IMR-90 (cell line): ENCODE measurements around the gene SHROOM4. TPM values are rescaled to one million over a fixed set of nuclear protein-coding genes. Genes with fewer than 3 reads are reported as not detected.

Experiments used
- ATAC-seq: fragments of 200-7000 bp; cut with Tn5 transposase; 2 replicates; pipeline ENCODE4 v1.9.1; 2020; ENCODE audit warnings: low read depth, mild to moderate bottlenecking, moderate library complexity
- BruUV-seq: library from RNA; stranded (reverse); fragments of 400-500 nt; replicated peaks from 2 replicates; lab custom pipeline; 2021; lab: Mats Ljungman, UMichigan
- CTCF ChIA-PET: fragments of 300-600 bp; formaldehyde crosslinking; extraction: SDS; loops from one replicate; lab custom pipeline; 2021; ENCODE audit warnings: antibody characterized with exemption; lab: Yijun Ruan, JAX
- POLR2A ChIA-PET: fragments of 300-600 bp; sonication (Branson Sonifier 250); formaldehyde crosslinking; loops from one replicate; lab custom pipeline; 2022; ENCODE audit warnings: antibody characterized with exemption; ENCODE audit not compliant: unreplicated experiment; lab: Charles Lee
- DNase-seq: peaks from one replicate; pipeline ENCODE4 v3.0.0; 2013
- H2AFZ ChIP-seq: replicated peaks from 2 replicates; pipeline ENCODE3; 2013; ENCODE audit warnings: low read length, mild to moderate bottlenecking; ENCODE audit not compliant: poor library complexity
- H2AK5ac ChIP-seq: 2 replicates; pipeline ENCODE4 v1.6.1; 2013; ENCODE audit warnings: low read depth, low read length, inconsistent platforms
- H2AK9ac ChIP-seq: replicated peaks from 2 replicates; pipeline ENCODE3; 2013; ENCODE audit warnings: mild to moderate bottlenecking, low read depth, low read length, moderate library complexity; ENCODE audit not compliant: poor library complexity
- H2BK120ac ChIP-seq: 2 replicates; pipeline ENCODE4 v1.6.1; 2013; ENCODE audit warnings: low read depth, low read length, inconsistent platforms
- H2BK15ac ChIP-seq: 3 replicates; pipeline ENCODE4 v1.6.1; 2013; ENCODE audit warnings: low read depth, low read length, inconsistent platforms
- H2BK20ac ChIP-seq: 2 replicates; pipeline ENCODE4 v1.6.1; 2013; ENCODE audit warnings: low read depth, mild to moderate bottlenecking, inconsistent platforms, low read length, moderate library complexity
- H2BK5ac ChIP-seq: 2 replicates; pipeline ENCODE4 v1.6.1; 2013; ENCODE audit warnings: mild to moderate bottlenecking, low read depth, low read length, inconsistent platforms; ENCODE audit not compliant: poor library complexity, severe bottlenecking
- H3K14ac ChIP-seq: replicated peaks from 2 replicates; pipeline ENCODE4 v1.6.1; 2013; ENCODE audit warnings: low read depth, low read length, inconsistent platforms
- H3K18ac ChIP-seq: 2 replicates; pipeline ENCODE4 v1.6.1; 2013; ENCODE audit warnings: low read depth, low read length, control low read depth
- H3K23ac ChIP-seq: 2 replicates; pipeline ENCODE4 v1.6.1; 2013; ENCODE audit warnings: low read depth, low read length, inconsistent platforms
- H3K27ac ChIP-seq: 2 replicates; pipeline ENCODE4 v1.5.1; 2013; ENCODE audit warnings: mild to moderate bottlenecking, control low read depth, low read length; ENCODE audit not compliant: insufficient read depth
- H3K27me3 ChIP-seq: 2 replicates; pipeline ENCODE4 v1.6.1; 2013; ENCODE audit warnings: low read length; ENCODE audit not compliant: control insufficient read depth, insufficient read depth
- H3K36me3 ChIP-seq: 2 replicates; pipeline ENCODE4 v1.6.1; 2013; ENCODE audit warnings: low read length, mixed read lengths; ENCODE audit not compliant: control insufficient read depth, insufficient read depth
- H3K4ac ChIP-seq: 2 replicates; pipeline ENCODE4 v1.6.1; 2013; ENCODE audit warnings: low read depth, low read length, inconsistent platforms
- H3K4me1 ChIP-seq: 2 replicates; pipeline ENCODE4 v1.6.1; 2013; ENCODE audit warnings: low read length, mixed read lengths; ENCODE audit not compliant: control insufficient read depth, insufficient read depth
- H3K4me2 ChIP-seq: 2 replicates; pipeline ENCODE4 v1.6.1; 2013; ENCODE audit warnings: low read depth, mild to moderate bottlenecking, control low read depth, low read length, moderate library complexity
- H3K4me3 ChIP-seq: 2 replicates; pipeline ENCODE4 v1.5.1; 2013; ENCODE audit warnings: low read depth, mild to moderate bottlenecking, control low read depth, low read length, moderate library complexity; ENCODE audit not compliant: insufficient read depth
- H3K56ac ChIP-seq: 2 replicates; pipeline ENCODE4 v1.6.1; 2013; ENCODE audit warnings: low read length, inconsistent platforms; ENCODE audit not compliant: insufficient read depth; ENCODE audit errors: extremely low read depth
- H3K79me1 ChIP-seq, 2 experiments: 2 replicates each; pipeline ENCODE4 v1.6.1; 2013; ENCODE audit warnings: low read length in 2 of 2, inconsistent platforms in 1 of 2, low read depth in 1 of 2
- H3K9ac ChIP-seq: 2 replicates; pipeline ENCODE4 v1.6.1; 2013; ENCODE audit warnings: low read depth, low read length, control low read depth
- H3K9me1 ChIP-seq: 2 replicates; pipeline ENCODE4 v1.6.1; 2013; ENCODE audit warnings: low read length, inconsistent platforms; ENCODE audit not compliant: insufficient read depth
- H3K9me3 ChIP-seq: 2 replicates; pipeline ENCODE4 v1.6.1; 2013; ENCODE audit warnings: low read length; ENCODE audit not compliant: control insufficient read depth, insufficient read depth
- H4K20me1 ChIP-seq: 2 replicates; pipeline ENCODE4 v1.6.1; 2013; ENCODE audit warnings: low read length, inconsistent platforms; ENCODE audit not compliant: insufficient read depth
- H4K5ac ChIP-seq: 2 replicates; pipeline ENCODE4 v1.6.1; 2013; ENCODE audit warnings: mild to moderate bottlenecking, low read depth, low read length, control low read depth
- H4K8ac ChIP-seq, 2 experiments: 2 replicates each; pipeline ENCODE4 v1.6.1; 2013; ENCODE audit warnings: low read depth in 2 of 2, low read length in 2 of 2, control low read depth in 1 of 2, inconsistent platforms in 1 of 2
- H4K91ac ChIP-seq: 2 replicates; pipeline ENCODE4 v1.6.1; 2013; ENCODE audit warnings: low read depth, low read length, inconsistent platforms; ENCODE audit not compliant: insufficient read depth
- BHLHE40 ChIP-seq: fragments of 150-350 bp; IDR thresholded peaks from 2 replicates; pipeline ENCODE4 v1.6.1; 2016; ENCODE audit warnings: mild to moderate bottlenecking, low read depth, low read length
- CEBPB ChIP-seq: IDR thresholded peaks from 2 replicates; pipeline ENCODE4 v1.6.1; 2012; ENCODE audit warnings: low read depth, low read length, improper control_type of control experiment
- CHD1 ChIP-seq: IDR thresholded peaks from 2 replicates; pipeline ENCODE4 v1.6.1; 2012; ENCODE audit warnings: low read depth, low read length, improper control_type of control experiment
- ELK1 ChIP-seq: fragments of 150-350 bp; IDR thresholded peaks from 2 replicates; pipeline ENCODE4 v1.6.1; 2016; ENCODE audit warnings: low read depth, mild to moderate bottlenecking, low read length, moderate library complexity, borderline replicate concordance
- FOS ChIP-seq: fragments of 150-350 bp; IDR thresholded peaks from 2 replicates; pipeline ENCODE4 v1.6.1; 2016; ENCODE audit warnings: low read depth, low read length
- MAFK ChIP-seq: IDR thresholded peaks from 2 replicates; pipeline ENCODE4 v1.6.1; 2012; ENCODE audit warnings: low read depth, low read length, improper control_type of control experiment
- MAZ ChIP-seq: IDR thresholded peaks from 2 replicates; pipeline ENCODE4 v1.6.1; 2012; ENCODE audit warnings: low read depth, mild to moderate bottlenecking, low read length, improper control_type of control experiment, moderate library complexity, borderline replicate concordance
- MXI1 ChIP-seq: IDR thresholded peaks from 2 replicates; pipeline ENCODE4 v1.6.1; 2012; ENCODE audit warnings: low read depth, mild to moderate bottlenecking, low read length, moderate library complexity, borderline replicate concordance
- NFE2L2 ChIP-seq: fragments of 150-350 bp; IDR thresholded peaks from 2 replicates; pipeline ENCODE4 v1.6.1; 2016; ENCODE audit warnings: low read depth, mild to moderate bottlenecking, low read length
- RCOR1 ChIP-seq: IDR thresholded peaks from 2 replicates; pipeline ENCODE4 v1.6.1; 2012; ENCODE audit warnings: mild to moderate bottlenecking, low read length, improper control_type of control experiment; ENCODE audit not compliant: insufficient replicate concordance
- RFX5 ChIP-seq: IDR thresholded peaks from 2 replicates; pipeline ENCODE4 v1.8.0; 2012; ENCODE audit warnings: low read depth, mild to moderate bottlenecking, low read length, moderate library complexity
- SMC3 ChIP-seq: fragments of 150-350 bp; IDR thresholded peaks from 2 replicates; pipeline ENCODE4 v1.6.1; 2016; ENCODE audit warnings: low read depth, mild to moderate bottlenecking, antibody characterized with exemption, low read length, moderate library complexity
- WGBS, 2 experiments: methylation state at CpG; one replicate each; pipeline versions ENCODE4 v1.1.5 to v1.1.7; 2013; ENCODE audit warnings: missing lambda C conversion rate in 2 of 2; ENCODE audit not compliant: insufficient read length in 1 of 2; ENCODE audit errors: extremely low coverage in 2 of 2; 5-methylcytosine and 5-hydroxymethylcytosine counted together
- dilution Hi-C: fragments of 300-500 bp; cut with HindIII; formaldehyde crosslinking; loops from one replicate; pipeline ENCODE4 v1.14.3; 2018; ENCODE audit warnings: low sequenced_read_pairs; ENCODE audit not compliant: unreplicated experiment
- in situ Hi-C: fragments of 300-500 bp; cut with MboI; formaldehyde crosslinking; loops from 3 replicates; pipeline ENCODE4 v1.14.3; 2019; ENCODE audit warnings: low sequenced_read_pairs, inconsistent platforms, mixed read lengths
- intact Hi-C: fragments of 100-400 bp; cut with micrococcal nuclease; formaldehyde crosslinking; loops from 2 replicates; pipeline ENCODE4 v1.10.0; 2022
- polyA plus RNA-seq, 3 experiments: library from polyadenylated mRNA; depleted of rRNA; stranded (reverse); fragments of >200 nt; gene quantifications; 2 replicates each; pipeline ENCODE4 v1.2.3, GENCODE V29; 2012; ENCODE audit warnings: low replicate concordance in 1 of 3
- total RNA-seq: library from RNA; depleted of rRNA; stranded (reverse); fragments of >200 nt; gene quantifications from 2 replicates; pipeline ENCODE4 v1.2.3, GENCODE V29; 2012
- TF ChIP-seq, protein P1 (sequence below): conservative IDR thresholded peaks from 2 replicates; pipeline ENCODE4 v1.5.1; 2012; ENCODE audit warnings: mild to moderate bottlenecking, low read depth, low read length, improper control_type of control experiment

The SHROOM4 gene
- total and polyA plus RNA-seq, 2 of the 4 experiments (the other 2 are of a cell fraction): 1.0 to 2.2 TPM

GRCh38 chrX:50586980-50587379, 227.0 kb downstream of the SHROOM4 start:
- in situ Hi-C loops (loop anchor here (25.0 kb wide), 1 partner anchor 675 kb away; the partner anchor contains the start of gene CLCN5), dilution Hi-C loops (no loop called here), intact Hi-C loops (loop anchor here (10.0 kb wide), 1 partner anchor 702 kb away; no protein-coding TSS in a partner anchor)
- no peak overlapping the region for H3K56ac ChIP-seq
- H3K9ac ChIP-seq: no peak overlapping the region
- H2BK20ac ChIP-seq: no peak overlapping the region
- H4K20me1 ChIP-seq: no peaks in the 10 kb centered on the region
- H3K4ac ChIP-seq: no peak overlapping the region
- no peak overlapping the region for H3K27ac ChIP-seq
- H2BK120ac ChIP-seq: no peak overlapping the region
- no peak overlapping the region for H3K4me3 ChIP-seq
- H3K14ac ChIP-seq: no peak overlapping the region
- H4K91ac ChIP-seq: no peak overlapping the region
- H4K8ac ChIP-seq: no peak overlapping the region
- no peak overlapping the region for H3K4me2 ChIP-seq
- TF ChIP-seq CHD1 (no peak), MAFK (no peak), RCOR1 (no peak), ELK1 (no peak), BHLHE40 (no peak), SMC3 (no peak), MXI1 (no peak), NFE2L2 (no peak), MAZ (no peak), RFX5 (no peak), FOS (no peak), CEBPB (no peak)
- TF ChIP-seq, protein P1, sequence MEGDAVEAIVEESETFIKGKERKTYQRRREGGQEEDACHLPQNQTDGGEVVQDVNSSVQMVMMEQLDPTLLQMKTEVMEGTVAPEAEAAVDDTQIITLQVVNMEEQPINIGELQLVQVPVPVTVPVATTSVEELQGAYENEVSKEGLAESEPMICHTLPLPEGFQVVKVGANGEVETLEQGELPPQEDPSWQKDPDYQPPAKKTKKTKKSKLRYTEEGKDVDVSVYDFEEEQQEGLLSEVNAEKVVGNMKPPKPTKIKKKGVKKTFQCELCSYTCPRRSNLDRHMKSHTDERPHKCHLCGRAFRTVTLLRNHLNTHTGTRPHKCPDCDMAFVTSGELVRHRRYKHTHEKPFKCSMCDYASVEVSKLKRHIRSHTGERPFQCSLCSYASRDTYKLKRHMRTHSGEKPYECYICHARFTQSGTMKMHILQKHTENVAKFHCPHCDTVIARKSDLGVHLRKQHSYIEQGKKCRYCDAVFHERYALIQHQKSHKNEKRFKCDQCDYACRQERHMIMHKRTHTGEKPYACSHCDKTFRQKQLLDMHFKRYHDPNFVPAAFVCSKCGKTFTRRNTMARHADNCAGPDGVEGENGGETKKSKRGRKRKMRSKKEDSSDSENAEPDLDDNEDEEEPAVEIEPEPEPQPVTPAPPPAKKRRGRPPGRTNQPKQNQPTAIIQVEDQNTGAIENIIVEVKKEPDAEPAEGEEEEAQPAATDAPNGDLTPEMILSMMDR: no peak
- H2AK9ac ChIP-seq: no peak overlapping the region
- no peaks in the 10 kb centered on the region for H3K9me1 ChIP-seq
- H4K5ac ChIP-seq: no peak overlapping the region
- H3K9me3 ChIP-seq: no peaks in the 10 kb centered on the region
- H3K36me3 ChIP-seq: no peaks in the 10 kb centered on the region
- H3K4me1 ChIP-seq: no peaks in the 10 kb centered on the region
- H2AFZ ChIP-seq: no peak overlapping the region
- H2BK15ac ChIP-seq: no peak overlapping the region
- H3K18ac ChIP-seq: no peak overlapping the region
- no peak overlapping the region for H2AK5ac ChIP-seq
- no peak for ATAC-seq
- BruUV-seq: no TSS peak
- WGBS, 2 experiments: no CpG with 5 or more reads among the region's 3 CpGs
- no peak for DNase-seq
- ChIA-PET CTCF (no interaction called here), POLR2A (no interaction called here)
- H3K23ac ChIP-seq: no peak overlapping the region
- H3K79me1 ChIP-seq: no peaks in the 10 kb centered on the region
- no peak overlapping the region for H2BK5ac ChIP-seq
- H3K27me3 ChIP-seq: peaks cover 2% of the 10 kb centered on the region; the same call in 1 of the 2 replicates
